Measurements from ENCODE around the gene SETX.

The SETX gene

GRCh38 chr9:132390966-132391365 is 36.2 kb upstream of the SETX start:
- no peaks in the 10 kb centered on the region for H3K4me1 ChIP-seq (ENCODE audit: control insufficient read depth, insufficient read depth, low read length)
- ChIA-PET POLR2A (interaction anchor here (0.6 to 1.2 kb wide), 4 partner anchors 14 to 1839 kb away, joined by 3 to 5 read pairs (median 3); partner anchors contain the start of gene SETX), CTCF (interaction anchor here (0.6 to 0.8 kb wide), 2 partner anchors 9 to 14 kb away, joined by 3 read pairs; no protein-coding TSS in a partner anchor)

GRCh38 chr9:132387133-132387532 is 32.3 kb upstream of the SETX start:
- H3K4me1 ChIP-seq (ENCODE audit: control insufficient read depth, insufficient read depth, low read length): no peaks in the 10 kb centered on the region
- ChIA-PET CTCF (no interaction called here), POLR2A (interaction anchor here (1.0 kb wide), 1 partner anchor 32 kb away, joined by 3 read pairs; the partner anchor contains the start of gene SETX)
- TF ChIP-seq GLIS2 (tag by site-specific recombination; IDR thresholded peaks at IDR 0.05) (no peak), ZEB2 (tag by site-specific recombination; IDR thresholded peaks at IDR 0.05) (no peak), IKZF3 (tag by site-specific recombination; IDR thresholded peaks at IDR 0.05) (no peak)
- H3K36me3 ChIP-seq (ENCODE audit: control insufficient read depth in 2 of 2, insufficient read depth in 1 of 2, low read length in 2 of 2): peaks cover 42 to 92% of the 10 kb centered on the region in 2 experiments
- H3K27ac ChIP-seq (ENCODE audit: extremely low read depth, low read depth, low read length): no peak overlapping the region
- H3K4me3 ChIP-seq (ENCODE audit: low read depth, low read length): no peak overlapping the region
- no peaks in the 10 kb centered on the region for H3K9me3 ChIP-seq (ENCODE audit: control insufficient read depth, insufficient read depth, low read depth, low read length)

More at GRCh38 chr9:132390966-132391365, 36.2 kb upstream of the SETX start:
- no peak overlapping the region for H3K4me3 ChIP-seq (ENCODE audit: low read depth, low read length)
- no peaks in the 10 kb centered on the region for H3K9me3 ChIP-seq (ENCODE audit: control insufficient read depth, insufficient read depth, low read depth, low read length)
- no peak overlapping the region for H3K27ac ChIP-seq (ENCODE audit: extremely low read depth, low read depth, low read length)
- TF ChIP-seq ZNF311 (tag by site-specific recombination; IDR thresholded peaks at IDR 0.05; ENCODE audit: borderline replicate concordance) (no peak), INSM2 (tag by site-specific recombination; IDR thresholded peaks at IDR 0.05) (no peak), ZNF629 (tag by site-specific recombination; IDR thresholded peaks at IDR 0.05) (no peak), ZNF37A (tag by site-specific recombination; IDR thresholded peaks at IDR 0.05) (no peak), TSHZ1 (tag by site-specific recombination; IDR thresholded peaks at IDR 0.05; ENCODE audit: borderline replicate concordance) (no peak)
- H3K36me3 ChIP-seq (ENCODE audit: control insufficient read depth in 2 of 2, insufficient read depth in 1 of 2, low read length in 2 of 2): peaks cover 45 to 90% of the 10 kb centered on the region in 2 experiments

- Histone ChIP-seq H3K4me1 (ENCODE audit: control insufficient read depth, insufficient read depth, low read length) (no peaks in the 10 kb centered on the region), H3K9me3 (ENCODE audit: control insufficient read depth, insufficient read depth, low read depth, low read length) (no peaks in the 10 kb centered on the region), H3K4me3 (ENCODE audit: low read depth, low read length) (no peak overlapping the region), H3K27ac (ENCODE audit: extremely low read depth, low read depth, low read length) (no peak overlapping the region), H3K36me3 (ENCODE audit: control insufficient read depth in 2 of 2, insufficient read depth in 1 of 2, low read length in 2 of 2) (peaks cover 27 to 86% of the 10 kb centered on the region in 2 experiments)
- CTCF ChIA-PET: interaction anchor here (1.5 kb wide), 1 partner anchor 123 kb away, joined by 3 read pairs; no protein-coding TSS in a partner anchor
- POLR2A ChIA-PET: interaction anchor here (0.6 to 1.1 kb wide), 3 partner anchors 11 to 31 kb away, joined by 3 to 7 read pairs (median 3); partner anchors contain the start of gene SETX
- no peak for TF ChIP-seq ZNF473 (tag by site-specific recombination; IDR thresholded peaks at IDR 0.05)
- TF ChIP-seq ZNF148 (tag by site-specific recombination; IDR thresholded peaks at IDR 0.05; ENCODE audit: borderline replicate concordance): no peak
- no peak for TF ChIP-seq ZSCAN23 (tag by site-specific recombination; IDR thresholded peaks at IDR 0.05)
- TF ChIP-seq ZNF24 (tag by site-specific recombination; IDR thresholded peaks at IDR 0.05): no peak
- no peak for TF ChIP-seq ZNF654 (tag by site-specific recombination; IDR thresholded peaks at IDR 0.05; ENCODE audit: low read depth)
- TF ChIP-seq ZBTB7A (tag by site-specific recombination; IDR thresholded peaks at IDR 0.05; ENCODE audit: low read depth): no peak
- TF ChIP-seq ZNF248 (tag by site-specific recombination; IDR thresholded peaks at IDR 0.05): no peak
- TF ChIP-seq ZNF132 (tag by site-specific recombination; IDR thresholded peaks at IDR 0.05; ENCODE audit: borderline replicate concordance): no peak
- TF ChIP-seq ZNF221 (tag by site-specific recombination; IDR thresholded peaks at IDR 0.05; ENCODE audit: borderline replicate concordance): no peak
- no peak for TF ChIP-seq ZNF518A (tag by site-specific recombination; conservative IDR thresholded peaks at IDR 0.05; ENCODE audit: low read depth)
- no peak for TF ChIP-seq ZNF624 (tag by site-specific recombination; IDR thresholded peaks at IDR 0.05)
These were observed 29.6 kb upstream of the SETX start for GRCh38 chr9:132384376-132384775.

All from HEK293 (cell line).